ENCODE data around the gene SLC11A1. TPM values are rescaled to one million over a fixed set of nuclear protein-coding genes. Genes with fewer than 3 reads are reported as not detected.

The SLC11A1 gene
- total and polyA plus RNA-seq, 2 donors (not counting 1 experiment from before 2014, with no cell fraction given) = 6.5 to 65.3 TPM

DNA sequence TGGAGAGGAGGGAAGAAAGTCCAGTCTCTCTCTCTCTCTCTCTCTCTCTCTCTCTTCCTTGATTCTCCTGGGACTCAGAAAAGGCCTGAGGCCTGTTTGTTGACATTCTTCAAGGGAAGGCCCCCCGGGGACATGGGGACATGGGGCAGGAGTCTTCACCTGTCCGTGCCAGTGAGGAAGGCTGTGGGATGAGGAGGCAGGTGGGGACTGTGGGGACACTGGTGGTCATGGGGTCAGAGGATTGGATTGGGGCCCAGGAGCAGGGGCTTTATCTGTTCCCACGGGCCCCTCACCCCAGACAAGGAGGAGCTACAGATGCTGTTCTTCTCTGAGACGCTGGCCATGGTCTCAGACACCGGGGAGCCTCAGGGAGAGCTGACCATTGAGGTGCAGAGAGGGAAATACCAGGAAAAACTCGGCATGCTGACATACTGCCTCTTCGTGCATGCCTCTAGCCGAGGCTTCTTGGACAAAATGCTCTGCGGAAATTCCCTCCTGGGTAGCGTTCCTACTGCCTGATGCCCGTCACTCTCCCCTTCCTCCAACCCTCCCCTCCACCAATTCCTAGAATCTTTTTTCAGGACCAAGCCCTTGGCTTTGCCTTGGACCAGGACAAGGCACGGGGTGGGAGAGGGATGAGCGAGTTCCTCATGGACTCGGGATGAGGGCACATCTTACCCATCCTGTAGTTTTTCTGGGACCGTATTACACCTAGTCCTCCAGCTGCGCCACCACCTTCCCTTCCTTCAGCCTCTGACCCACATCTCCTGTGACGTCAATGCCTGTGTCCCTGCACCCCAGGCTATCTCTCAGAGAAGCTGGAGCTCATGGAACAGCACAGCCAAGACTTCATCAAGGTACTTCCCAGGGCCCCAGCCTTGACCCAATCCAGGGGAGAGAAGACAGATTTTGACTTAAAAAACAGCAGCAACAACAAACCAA, 24.6 kb upstream of the SLC11A1 start:
- POLR2A ChIA-PET = interaction anchor here (0.5 to 2.2 kb wide), 5 partner anchors 42 to 85 kb away, joined by 3 to 11 read pairs (median 3); partner anchors contain the start of gene CTDSP1
- H3K4me1 Mint-ChIP-seq = peaks cover 4% of the 10 kb centered on the region
- WGBS (ENCODE audit: insufficient coverage) = 86% methylated on average over 16 of the region's 17 CpGs

More for the DNA sequence above, 24.6 kb upstream of the SLC11A1 start:
- ATAC-seq (ENCODE audit: low read depth) = no peak
- Mint-ChIP-seq H3K4me3 (no peak overlapping the region), H3K27me3 (no peaks in the 10 kb centered on the region), H3K27ac (no peak overlapping the region), H3K9me3 (ENCODE audit: insufficient read depth) (no peaks in the 10 kb centered on the region)
- intact Hi-C loops (cut with micrococcal nuclease) = loop anchor here (2.0 to 5.0 kb wide), 3 partner anchors 35 to 65 kb away; partner anchors contain the start of genes CTDSP1 and TMBIM1
- CTCF ChIA-PET = interaction anchor here (0.6 to 7.1 kb wide), 33 partner anchors 8 to 172 kb away, joined by 3 to 139 read pairs (median 6); partner anchors contain the start of genes AAMP, CTDSP1, PNKD and SLC11A1
- H3K4me3 ChIP-seq (ENCODE audit: control extremely low read depth in 1 of 5, extremely low read depth in 1 of 5, insufficient read depth in 1 of 5, low read depth in 2 of 5, low read length in 4 of 5) = no peak overlapping the region
- TF ChIP-seq CTCF (IDR thresholded peaks at IDR 0.05) (no peak), EZH2 (IDR thresholded peaks at IDR 0.05; ENCODE audit: borderline replicate concordance, insufficient read depth, low read depth, low read length, poor library complexity, severe bottlenecking) (no peak)
- no peaks in the 10 kb centered on the region for H3K27me3 ChIP-seq (replicated peaks in 1 of 4; ENCODE audit: control extremely low read depth in 1 of 4, control insufficient read depth in 3 of 4, insufficient read depth in 4 of 4, low read length in 3 of 4)
- no peaks in the 10 kb centered on the region for H4K20me1 ChIP-seq (ENCODE audit: control insufficient read depth, insufficient read depth, low read length, poor library complexity, severe bottlenecking)
- H3K36me3 ChIP-seq (replicated peaks in 1 of 2; ENCODE audit: control extremely low read depth in 1 of 2, control insufficient read depth in 1 of 2, extremely low read depth in 1 of 2, insufficient read depth in 2 of 2, low read length in 1 of 2) = no peaks in the 10 kb centered on the region
- no peak overlapping the region for H2AFZ ChIP-seq (ENCODE audit: insufficient read depth, low read depth, low read length, poor library complexity, severe bottlenecking)
- H3K4me1 ChIP-seq (ENCODE audit: control insufficient read depth in 2 of 2, insufficient read depth in 2 of 2, low read length in 2 of 2) = peaks cover 0 to 7% of the 10 kb centered on the region in 2 donors
- no peaks in the 10 kb centered on the region for H3K79me2 ChIP-seq (ENCODE audit: control insufficient read depth, insufficient read depth, low read length)
- H3K9ac ChIP-seq (ENCODE audit: low read length) = no peak overlapping the region
- peaks cover 0 to 2% (median 0%) of the 10 kb centered on the region in 3 donors for H3K9me3 ChIP-seq (ENCODE audit: control extremely low read depth in 1 of 3, control insufficient read depth in 2 of 3, insufficient read depth in 1 of 3, low read length in 2 of 3)
- H3K4me2 ChIP-seq (replicated peaks; ENCODE audit: low read depth, low read length, poor library complexity, severe bottlenecking) = no peak overlapping the region
- no peak overlapping the region for H3K27ac ChIP-seq (ENCODE audit: low read length in 2 of 2)
- no peak for DNase-seq

Data from B cell (primary cell).